ENCODE data around the gene KANSL1.

Gene KANSL1

DNA sequence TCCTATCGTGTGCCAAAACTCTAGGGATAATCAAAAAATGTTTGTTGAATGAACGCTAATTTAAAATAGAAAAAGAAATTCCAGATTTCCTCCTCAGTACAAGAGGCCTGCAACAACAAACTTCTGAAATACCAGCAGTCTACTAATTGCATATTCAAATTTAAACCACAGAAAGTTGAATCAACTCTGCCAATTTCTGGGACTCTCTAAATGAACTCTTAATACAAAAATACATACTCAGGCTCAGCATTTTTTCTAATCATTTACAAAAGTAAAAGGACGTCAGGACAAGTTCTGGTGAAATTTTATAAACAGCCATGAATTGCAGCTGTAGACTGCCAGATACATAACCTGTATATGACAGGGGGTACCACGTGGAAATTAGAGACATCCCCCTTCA, 49.0 kb downstream of the KANSL1 start:
- no peak for DNase-seq (ENCODE audit: low read depth)
- no peak overlapping the region for H3K4me3 ChIP-seq (replicated peaks; ENCODE audit: low read depth, low read length)
- TF ChIP-seq, protein P1, sequence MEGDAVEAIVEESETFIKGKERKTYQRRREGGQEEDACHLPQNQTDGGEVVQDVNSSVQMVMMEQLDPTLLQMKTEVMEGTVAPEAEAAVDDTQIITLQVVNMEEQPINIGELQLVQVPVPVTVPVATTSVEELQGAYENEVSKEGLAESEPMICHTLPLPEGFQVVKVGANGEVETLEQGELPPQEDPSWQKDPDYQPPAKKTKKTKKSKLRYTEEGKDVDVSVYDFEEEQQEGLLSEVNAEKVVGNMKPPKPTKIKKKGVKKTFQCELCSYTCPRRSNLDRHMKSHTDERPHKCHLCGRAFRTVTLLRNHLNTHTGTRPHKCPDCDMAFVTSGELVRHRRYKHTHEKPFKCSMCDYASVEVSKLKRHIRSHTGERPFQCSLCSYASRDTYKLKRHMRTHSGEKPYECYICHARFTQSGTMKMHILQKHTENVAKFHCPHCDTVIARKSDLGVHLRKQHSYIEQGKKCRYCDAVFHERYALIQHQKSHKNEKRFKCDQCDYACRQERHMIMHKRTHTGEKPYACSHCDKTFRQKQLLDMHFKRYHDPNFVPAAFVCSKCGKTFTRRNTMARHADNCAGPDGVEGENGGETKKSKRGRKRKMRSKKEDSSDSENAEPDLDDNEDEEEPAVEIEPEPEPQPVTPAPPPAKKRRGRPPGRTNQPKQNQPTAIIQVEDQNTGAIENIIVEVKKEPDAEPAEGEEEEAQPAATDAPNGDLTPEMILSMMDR (IDR thresholded peaks at IDR 0.05; ENCODE audit: low read length, missing control alignments) = no peak

DNA sequence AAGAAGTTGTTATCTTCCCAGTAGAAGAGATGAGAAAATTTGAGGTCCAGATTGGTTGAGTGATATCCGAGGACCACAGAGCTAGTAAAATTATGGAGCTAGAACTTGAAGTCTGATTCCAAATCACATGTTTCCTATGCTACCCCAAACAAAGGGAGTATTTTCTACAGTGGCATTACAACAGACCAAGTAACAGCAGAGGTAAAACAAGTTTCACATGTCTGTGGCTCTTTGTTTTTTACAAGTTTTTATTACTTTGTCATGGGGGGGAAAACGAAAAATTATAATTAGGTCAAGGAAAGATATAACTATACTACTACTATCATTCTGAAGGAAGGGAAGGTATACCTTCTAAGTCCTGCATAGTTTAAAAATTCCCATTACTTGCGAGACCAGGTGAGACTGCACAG, 49.4 kb downstream of the KANSL1 start:
- no peak overlapping the region for H3K4me3 ChIP-seq (replicated peaks; ENCODE audit: low read depth, low read length)
- TF ChIP-seq, protein P1 (IDR thresholded peaks at IDR 0.05; ENCODE audit: low read length, missing control alignments) = no peak
- no peak for DNase-seq (ENCODE audit: low read depth)

DNA sequence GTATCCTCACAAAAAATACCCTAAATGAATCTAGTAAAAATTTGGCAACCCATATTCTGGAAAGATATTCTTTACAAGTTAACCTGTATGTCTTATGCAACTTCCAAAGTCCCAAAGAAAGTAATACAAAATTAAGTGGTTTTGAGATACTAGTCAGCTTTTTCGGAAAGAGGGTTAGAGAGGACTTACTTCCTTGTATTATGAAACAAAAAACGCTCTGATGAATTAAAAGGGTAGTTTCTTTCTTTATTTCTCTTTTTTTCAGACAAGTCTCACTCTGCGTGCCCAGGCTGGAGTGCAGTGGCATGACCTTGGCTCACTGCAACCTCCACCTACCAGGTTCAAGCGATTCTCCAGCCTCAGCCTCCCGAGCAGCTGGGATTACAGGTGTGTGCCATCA, 51.6 kb downstream of the KANSL1 start:
- no peak overlapping the region for H3K4me3 ChIP-seq (replicated peaks; ENCODE audit: low read depth, low read length)
- DNase-seq (ENCODE audit: low read depth) = no peak
- TF ChIP-seq, protein P1 (IDR thresholded peaks at IDR 0.05; ENCODE audit: low read length, missing control alignments) = no peak

DNA sequence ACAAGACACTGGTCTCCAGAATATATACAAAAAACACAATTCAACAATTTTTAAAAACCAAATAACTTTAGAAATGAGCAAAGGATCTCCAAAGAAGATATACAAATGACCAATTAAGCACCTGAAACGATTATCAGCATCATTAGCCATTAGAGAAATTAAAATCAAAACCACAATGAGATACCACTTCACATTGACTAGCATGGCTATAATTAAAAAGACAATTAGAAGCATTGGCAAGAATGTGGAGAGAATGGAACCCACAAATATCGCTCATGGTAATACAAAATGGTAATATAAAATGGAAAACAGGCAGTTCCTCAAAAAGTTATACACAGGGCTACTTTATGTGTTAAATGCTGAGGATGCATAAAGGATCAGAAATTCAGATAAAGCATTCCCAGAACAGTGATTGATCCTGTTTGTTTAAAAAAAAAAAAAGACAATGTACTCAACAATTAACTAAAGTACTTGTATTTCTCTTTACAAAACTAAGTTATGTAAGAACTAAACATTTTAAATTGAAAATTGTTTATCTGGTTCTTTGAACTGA, 52.5 kb downstream of the KANSL1 start:
- TF ChIP-seq, protein P1 (IDR thresholded peaks at IDR 0.05; ENCODE audit: low read length, missing control alignments) = no peak
- H3K4me3 ChIP-seq (replicated peaks; ENCODE audit: low read depth, low read length) = no peak overlapping the region
- DNase-seq (ENCODE audit: low read depth) = no peak

DNA sequence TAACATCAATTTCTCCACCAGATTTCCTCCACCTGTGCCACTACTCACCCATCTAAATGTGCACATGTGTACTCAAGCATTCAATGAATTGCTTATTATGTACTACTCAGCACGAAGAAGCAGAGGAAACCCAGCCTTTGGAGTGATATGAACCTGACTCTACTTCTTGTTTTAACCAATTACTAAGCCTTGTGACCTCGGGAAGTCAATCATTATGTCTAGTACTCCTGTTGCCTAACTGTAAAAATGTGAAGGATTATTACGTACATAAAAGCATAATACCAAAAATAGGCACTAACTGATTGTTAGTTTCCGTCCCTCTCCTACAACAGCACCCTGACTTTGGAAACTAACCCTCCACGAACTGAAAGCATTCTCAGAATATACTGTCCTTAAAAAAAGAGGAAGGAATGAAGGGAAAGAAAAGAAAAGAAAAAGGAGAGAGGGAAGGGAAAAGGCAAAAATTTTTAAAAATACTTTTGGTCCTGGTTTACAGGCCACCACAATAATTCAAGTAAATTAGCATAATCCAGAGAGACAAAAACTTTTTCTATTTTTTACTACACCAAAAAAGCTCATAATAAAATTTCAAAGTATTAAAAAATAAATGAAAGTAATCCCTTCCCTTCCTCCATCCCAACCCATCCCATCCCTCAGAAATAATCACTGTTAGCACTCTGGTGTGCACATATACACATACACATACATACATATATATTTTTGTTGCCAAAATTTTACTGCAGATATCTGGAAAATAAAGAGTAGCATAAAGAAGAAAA, 53.6 kb downstream of the KANSL1 start:
- TF ChIP-seq, protein P1 (IDR thresholded peaks at IDR 0.05; ENCODE audit: low read length, missing control alignments) = no peak
- no peak overlapping the region for H3K4me3 ChIP-seq (replicated peaks; ENCODE audit: low read depth, low read length)
- DNase-seq (ENCODE audit: low read depth) = no peak

DNA sequence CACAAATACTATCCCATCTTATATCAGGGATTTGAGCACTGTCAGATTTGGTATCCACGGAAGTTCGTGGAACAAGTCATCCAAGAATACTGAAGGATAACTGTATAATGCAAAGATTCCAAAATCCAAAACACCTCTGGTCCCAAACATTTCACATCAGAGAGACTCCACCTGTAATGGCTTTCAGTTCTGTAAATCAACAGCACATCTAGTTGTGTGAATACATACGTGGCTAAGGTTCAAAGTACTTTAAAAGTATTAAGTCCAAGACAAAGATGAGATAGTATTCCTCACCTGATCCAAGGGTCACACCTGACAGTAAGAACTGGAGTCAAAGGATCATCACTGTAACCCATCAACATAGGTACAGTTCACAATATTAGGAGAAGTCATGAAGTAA, 54.8 kb downstream of the KANSL1 start:
- TF ChIP-seq, protein P1 (IDR thresholded peaks at IDR 0.05; ENCODE audit: low read length, missing control alignments) = no peak
- no peak overlapping the region for H3K4me3 ChIP-seq (replicated peaks; ENCODE audit: low read depth, low read length)
- no peak for DNase-seq (ENCODE audit: low read depth)

DNA sequence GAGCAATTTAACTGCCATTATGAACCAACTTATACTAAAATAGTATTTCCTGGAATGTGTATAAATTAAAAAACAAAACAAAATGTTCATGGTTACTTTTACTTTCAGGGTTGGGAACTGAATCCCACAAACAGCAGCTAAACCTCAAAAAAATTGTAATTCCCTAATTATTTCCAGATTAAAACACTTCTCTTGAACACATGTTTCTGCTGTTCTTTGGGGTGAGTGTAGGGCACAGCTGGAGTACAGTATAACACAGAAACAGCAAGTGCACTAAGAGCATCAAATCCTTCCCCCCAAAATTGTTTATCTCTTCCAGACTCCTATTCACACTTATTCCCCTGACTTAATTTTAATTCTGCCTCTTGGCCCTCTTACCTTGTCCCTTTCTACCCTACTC, 56.4 kb downstream of the KANSL1 start:
- TF ChIP-seq, protein P1 (IDR thresholded peaks at IDR 0.05; ENCODE audit: low read length, missing control alignments) = no peak
- no peak for DNase-seq (ENCODE audit: low read depth)
- no peak overlapping the region for H3K4me3 ChIP-seq (replicated peaks; ENCODE audit: low read depth, low read length)
